Upper lobe of left lung (tissue), 6 donors: ENCODE measurements around the gene CAMK1D. TPM values are rescaled to one million over a fixed set of nuclear protein-coding genes. Genes with fewer than 3 reads are reported as not detected.

Experiments
- ATAC-seq, 2 donors: fragments of 200-7000 bp; cut with Tn5 transposase; one replicate each; pipeline ENCODE4 v1.9.1; 2022; ENCODE audit warnings: mild to moderate bottlenecking in 2 of 2, moderate library complexity in 2 of 2; ENCODE audit not compliant: low FRiP score in 2 of 2
- DNase-seq, 2 donors: peaks; one replicate each; pipeline ENCODE4 v3.0.0-alpha.2; 2019 to 2020
- H3K27ac ChIP-seq, 4 donors: fragments of 200-600 bp; sonication (generic); one replicate each; pipeline ENCODE4 v1.5.1; 2016 to 2019
- H3K27me3 ChIP-seq, 4 donors: fragments of 200-600 bp; sonication (generic); one replicate each; pipeline ENCODE4 v1.5.1; 2017 to 2019
- H3K36me3 ChIP-seq, 4 donors: fragments of 200-600 bp; sonication (generic); one replicate each; pipeline ENCODE4 v1.5.1; 2016 to 2019
- H3K4me1 ChIP-seq, 4 donors: fragments of 200-600 bp; sonication (generic); one replicate each; pipeline ENCODE4 v1.5.1; 2018 to 2019
- H3K4me3 ChIP-seq, 4 donors: fragments of 200-600 bp; sonication (generic); one replicate each; pipeline ENCODE4 v1.5.1; 2017 to 2019; ENCODE audit warnings: mild to moderate bottlenecking in 2 of 4, moderate library complexity in 1 of 4
- H3K9me3 ChIP-seq, 4 donors: fragments of 200-600 bp; sonication (generic); one replicate each; pipeline ENCODE4 v1.5.1; 2018 to 2019
- CTCF ChIP-seq, 6 experiments: fragments of 450-650 bp in 4 of 6; fragments of 200-600 bp in 2 of 6; sonication (generic) in 2 of 6; IDR thresholded peaks; one replicate each; pipeline ENCODE4 v1.5.1; 2016 to 2019; ENCODE audit warnings: antibody characterized with exemption in 6 of 6
- EP300 ChIP-seq, 4 donors: sonication (generic); formaldehyde crosslinking; IDR thresholded peaks; one replicate each; pipeline ENCODE4 v1.5.1; 2017; ENCODE audit warnings: antibody characterized with exemption in 4 of 4, control low read depth in 2 of 4
- POLR2A ChIP-seq, 4 donors: fragments of 450-650 bp; IDR thresholded peaks; one replicate each; pipeline ENCODE4 v1.5.1; 2016 to 2017; ENCODE audit warnings: antibody characterized with exemption in 4 of 4, mild to moderate bottlenecking in 2 of 4
- POLR2AphosphoS5 ChIP-seq, 2 donors: sonication (generic); formaldehyde crosslinking; IDR thresholded peaks; one replicate each; pipeline ENCODE4 v1.5.1; 2017; ENCODE audit warnings: antibody characterized with exemption in 2 of 2
- WGBS, 2 donors: methylation state at CpG; one replicate each; pipeline ENCODE4 v1.1.5; 2017 to 2018; 5-methylcytosine and 5-hydroxymethylcytosine counted together
- total RNA-seq, 6 donors: library from RNA; depleted of rRNA in 4 of 6; stranded (reverse); fragments of >200 nt in 4 of 6; gene quantifications; one replicate each; pipeline versions ENCODE4 v1.1.0 to v1.2.1, GENCODE V29; 2016 to 2021
- donor health status: DM: no; HTN: no; CAD: no; lungs with moderate emphysema.
- donor health status: DM: no; HTN: yes; CAD: no; lungs with severe emphysema.

CAMK1D gene
- total RNA-seq, 6 donors from 2014 or later, result 6.2 to 29.2 (median 19.0) TPM

DNA sequence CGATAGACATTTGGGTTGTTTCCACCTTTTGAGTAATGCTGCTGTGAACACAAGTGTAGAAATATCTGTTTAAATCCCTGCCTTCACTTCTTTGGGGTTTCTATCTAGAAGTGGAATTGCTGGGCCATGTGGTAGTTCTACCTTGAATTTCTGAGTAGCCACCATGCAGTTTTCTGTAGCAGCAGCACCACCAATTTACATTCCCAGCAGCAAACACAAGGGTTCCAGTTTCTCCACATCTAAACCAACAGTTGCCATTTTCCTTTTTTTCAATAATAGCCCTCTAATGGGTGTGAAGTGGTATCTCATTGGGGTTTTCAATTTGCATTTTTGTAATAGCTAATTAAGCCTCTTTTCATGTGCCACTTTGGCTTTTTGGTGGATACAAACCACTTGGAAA lies 442.4 kb downstream of the CAMK1D start:
- Histone ChIP-seq H3K4me3 (no peak overlapping the region), H3K27ac (no peak overlapping the region), H3K9me3 (no peaks in the 10 kb centered on the region), H3K4me1 (no peaks in the 10 kb centered on the region), H3K27me3 (no peaks in the 10 kb centered on the region), H3K36me3 (no peaks in the 10 kb centered on the region)
- DNase-seq, result no peak
- TF ChIP-seq POLR2A (IDR thresholded peaks at IDR 0.05) (no peak), EP300 (IDR thresholded peaks at IDR 0.05) (no peak), POLR2AphosphoS5 (IDR thresholded peaks at IDR 0.05) (no peak), CTCF (IDR thresholded peaks at IDR 0.05) (no peak)
- WGBS, 2 donors, result 31 to 100% methylated on average over 1 of the region's 1 CpG
- no peak for ATAC-seq

DNA sequence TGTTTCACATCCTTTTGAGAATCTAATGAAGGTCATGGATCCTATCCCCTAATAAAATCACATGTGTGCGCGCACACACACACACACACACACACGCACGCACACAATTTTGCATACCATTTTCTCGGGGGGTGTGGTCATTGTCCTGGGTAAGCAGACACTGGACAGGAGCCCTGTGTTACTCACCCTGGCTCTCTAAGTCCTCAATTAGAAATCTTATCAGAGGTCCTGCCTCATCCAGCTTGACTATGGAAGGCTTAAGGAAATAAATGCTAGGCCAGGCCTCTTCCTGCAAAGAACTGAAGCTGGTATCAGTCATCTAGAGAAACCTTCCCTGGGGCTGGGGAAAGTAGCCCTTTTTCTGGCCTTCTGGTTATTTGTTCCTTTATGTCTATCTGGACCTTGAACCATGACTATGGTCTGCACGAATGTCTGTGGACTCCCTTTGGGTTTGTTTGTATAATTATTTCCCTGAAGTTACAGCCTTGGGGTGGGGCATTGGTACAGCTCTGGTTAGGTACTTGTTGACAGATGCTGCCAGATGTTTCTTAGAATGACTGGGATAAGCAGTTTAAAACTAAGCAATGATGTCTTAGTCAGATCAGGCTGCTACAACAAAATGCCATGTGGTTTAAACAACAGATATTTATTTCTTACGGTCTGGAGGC lies 443.7 kb downstream of the CAMK1D start:
- WGBS, 2 donors, result 89 to 91% methylated on average over 7 of the region's 7 CpGs
- DNase-seq (no peak), ATAC-seq (no peak)
- Histone ChIP-seq H3K27ac (no peak overlapping the region), H3K36me3 (no peaks in the 10 kb centered on the region), H3K4me3 (no peak overlapping the region), H3K4me1 (no peaks in the 10 kb centered on the region), H3K27me3 (no peaks in the 10 kb centered on the region), H3K9me3 (no peaks in the 10 kb centered on the region)
- TF ChIP-seq CTCF (IDR thresholded peaks at IDR 0.05) (no peak), POLR2AphosphoS5 (IDR thresholded peaks at IDR 0.05) (no peak), POLR2A (IDR thresholded peaks at IDR 0.05) (no peak), EP300 (IDR thresholded peaks at IDR 0.05) (no peak)

GRCh38 chr10:12795315-12796110 lies 446.2 kb downstream of the CAMK1D start:
- Histone ChIP-seq H3K27me3 (no peaks in the 10 kb centered on the region), H3K4me1 (no peaks in the 10 kb centered on the region), H3K36me3 (no peaks in the 10 kb centered on the region), H3K27ac (no peak overlapping the region), H3K9me3 (no peaks in the 10 kb centered on the region), H3K4me3 (no peak overlapping the region)
- TF ChIP-seq POLR2A (IDR thresholded peaks at IDR 0.05), result no peak
- TF ChIP-seq EP300 (IDR thresholded peaks at IDR 0.05), result no peak
- TF ChIP-seq CTCF (IDR thresholded peaks at IDR 0.05), result no peak
- no peak for TF ChIP-seq POLR2AphosphoS5 (IDR thresholded peaks at IDR 0.05)
- DNase-seq (no peak), ATAC-seq (peak in 1 of 2 donors; percentile 75)
- 80 to 88% methylated on average over 20 of the region's 20 CpGs for WGBS, 2 donors

DNA sequence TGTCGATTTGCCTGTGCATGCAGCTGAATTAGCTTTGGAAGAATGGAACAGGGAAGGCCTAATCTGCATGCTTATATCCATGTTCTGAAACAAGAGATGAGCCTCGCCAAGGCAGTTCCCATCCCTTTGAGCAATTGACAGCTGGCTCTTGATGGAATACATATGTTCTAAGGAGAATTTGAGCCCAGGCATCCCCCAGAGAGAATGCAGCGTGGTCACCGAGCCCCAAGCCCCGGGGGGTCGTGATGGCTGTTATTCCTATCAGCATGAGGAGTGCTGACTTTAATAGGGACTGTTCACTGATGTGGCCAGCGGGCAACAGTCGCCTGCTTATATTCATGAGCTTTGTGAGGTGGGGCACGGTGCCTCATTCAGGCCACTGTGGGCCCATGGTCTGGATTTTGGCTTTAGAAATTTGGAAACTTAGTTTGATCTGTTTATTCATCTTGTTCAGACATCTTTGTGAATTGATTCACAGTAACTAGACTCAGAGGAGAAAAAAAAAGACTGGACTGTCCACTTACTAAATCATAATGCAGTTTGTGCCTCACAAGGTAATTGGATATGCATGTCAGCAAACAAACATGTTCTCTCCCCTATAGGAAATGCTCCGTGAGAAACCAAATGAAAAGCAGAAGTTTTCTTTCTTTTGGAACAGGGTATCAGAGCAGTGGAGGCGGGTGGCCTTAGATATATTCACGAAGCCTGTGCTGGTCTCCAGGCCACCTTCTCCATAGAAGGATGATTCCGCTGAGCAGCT lies 447.2 kb downstream of the CAMK1D start:
- WGBS, 2 donors, result 84 to 88% methylated on average over 13 of the region's 13 CpGs
- Histone ChIP-seq H3K4me3 (no peak overlapping the region), H3K27me3 (no peaks in the 10 kb centered on the region), H3K4me1 (no peaks in the 10 kb centered on the region), H3K36me3 (no peaks in the 10 kb centered on the region), H3K27ac (no peak overlapping the region), H3K9me3 (no peaks in the 10 kb centered on the region)
- no peak for ATAC-seq
- TF ChIP-seq POLR2A (IDR thresholded peaks at IDR 0.05), result no peak
- no peak for TF ChIP-seq EP300 (IDR thresholded peaks at IDR 0.05)
- no peak for TF ChIP-seq CTCF (IDR thresholded peaks at IDR 0.05)
- TF ChIP-seq POLR2AphosphoS5 (IDR thresholded peaks at IDR 0.05), result no peak
- DNase-seq, result no peak
